ENCODE data around the gene RPS19. TPM values are rescaled to one million over a fixed set of nuclear protein-coding genes. Genes with fewer than 3 reads are reported as not detected.
A peak's percentile ranks its signal among the peaks of the same experiment; 100 is the strongest.

RPS19 gene
- polyA plus RNA-seq, 2 of the 4 experiments (the other 2 are of a cell fraction): 3,564 to 7,778 TPM

DNA sequence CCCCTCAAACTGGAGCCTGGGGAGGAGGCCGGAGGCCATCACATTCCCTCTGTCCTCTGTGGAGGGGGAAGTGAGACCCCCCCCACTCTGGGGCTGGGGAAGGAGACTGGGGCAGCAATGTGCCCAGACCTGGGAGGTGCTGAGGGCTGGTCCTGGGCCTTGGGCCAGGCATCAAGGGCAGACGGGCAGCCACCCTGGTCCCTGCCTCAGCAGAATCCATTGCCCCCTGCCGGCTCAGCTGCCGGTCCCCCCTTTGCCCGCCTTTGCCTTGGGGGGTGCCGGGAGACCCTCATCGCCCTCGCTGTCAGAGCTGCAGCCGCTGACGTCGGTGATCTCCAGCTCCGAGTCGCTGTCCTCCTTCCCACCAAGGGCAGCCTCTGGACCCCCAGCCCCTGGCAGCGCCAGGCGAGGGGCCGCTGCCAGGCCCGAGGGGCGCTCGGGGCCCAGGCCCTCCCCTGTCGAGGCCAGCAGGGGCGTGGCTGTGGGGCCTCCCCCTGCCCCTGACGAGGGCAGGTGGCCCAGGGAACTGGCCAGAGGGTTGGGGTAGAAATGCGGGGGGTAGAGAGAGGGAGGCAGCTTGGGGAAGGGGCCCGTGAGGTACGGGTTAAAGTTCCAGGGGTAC, 48.0 kb downstream of the RPS19 start:
- Histone ChIP-seq H3K27ac (no peak overlapping the region), H3K4me3 (no peak overlapping the region), H3K4me1 (peaks cover 46% of the 10 kb centered on the region), H3K9me3 (no peaks in the 10 kb centered on the region), H3K4me2 (no peak overlapping the region)
- POLR2A ChIA-PET: no interaction called here
- CTCF ChIA-PET: interaction anchor here (0.6 to 4.9 kb wide), 14 partner anchors 12 to 104 kb away, joined by 3 to 28 read pairs (median 4); partner anchors contain the start of gene RABAC1
- FAIRE-seq (no peak), DNase-seq (ENCODE audit: low read depth in 1 of 2, low spot score in 1 of 2) (no peak), ATAC-seq (no peak)
- TF ChIP-seq ESRRA (IDR thresholded peaks at IDR 0.05; ENCODE audit: borderline replicate concordance, low read length) (no peak), PBX3 (IDR thresholded peaks at IDR 0.05) (no peak), EHMT2 (IDR thresholded peaks at IDR 0.05; ENCODE audit: low read depth) (no peak), BCL3 (IDR thresholded peaks at IDR 0.05) (no peak), CBX8 (IDR thresholded peaks at IDR 0.05) (no peak), FOXS1 (CRISPR knock-in tag; IDR thresholded peaks at IDR 0.05) (no peak), NR3C1 (IDR thresholded peaks at IDR 0.05) (no peak), CBX2 (IDR thresholded peaks at IDR 0.05; ENCODE audit: borderline replicate concordance, low read depth) (no peak), RFX5 (IDR thresholded peaks at IDR 0.05) (no peak), GATA3 (IDR thresholded peaks at IDR 0.05; ENCODE audit: borderline replicate concordance) (no peak), PHF8 (IDR thresholded peaks at IDR 0.05; ENCODE audit: borderline replicate concordance, low read depth) (no peak), POLR2A (IDR thresholded peaks at IDR 0.05; ENCODE audit: low read length) (no peak), SMC3 (IDR thresholded peaks at IDR 0.05) (no peak), HDAC2 (IDR thresholded peaks at IDR 0.05) (no peak), RAD21 (conservative IDR thresholded peaks at IDR 0.05 in 1 of 2, IDR thresholded peaks at IDR 0.05 in 1 of 2) (no peak), RARB (CRISPR knock-in tag; IDR thresholded peaks at IDR 0.05) (no peak), KDM1A (IDR thresholded peaks at IDR 0.05; ENCODE audit: low read depth) (no peak)
- TF ChIP-seq, protein P1, sequence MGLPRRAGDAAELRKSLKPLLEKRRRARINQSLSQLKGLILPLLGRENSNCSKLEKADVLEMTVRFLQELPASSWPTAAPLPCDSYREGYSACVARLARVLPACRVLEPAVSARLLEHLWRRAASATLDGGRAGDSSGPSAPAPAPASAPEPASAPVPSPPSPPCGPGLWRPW (IDR thresholded peaks at IDR 0.05): no peak
- 92% methylated on average over 24 of the region's 25 CpGs for WGBS (ENCODE audit: missing lambda C conversion rate)

DNA sequence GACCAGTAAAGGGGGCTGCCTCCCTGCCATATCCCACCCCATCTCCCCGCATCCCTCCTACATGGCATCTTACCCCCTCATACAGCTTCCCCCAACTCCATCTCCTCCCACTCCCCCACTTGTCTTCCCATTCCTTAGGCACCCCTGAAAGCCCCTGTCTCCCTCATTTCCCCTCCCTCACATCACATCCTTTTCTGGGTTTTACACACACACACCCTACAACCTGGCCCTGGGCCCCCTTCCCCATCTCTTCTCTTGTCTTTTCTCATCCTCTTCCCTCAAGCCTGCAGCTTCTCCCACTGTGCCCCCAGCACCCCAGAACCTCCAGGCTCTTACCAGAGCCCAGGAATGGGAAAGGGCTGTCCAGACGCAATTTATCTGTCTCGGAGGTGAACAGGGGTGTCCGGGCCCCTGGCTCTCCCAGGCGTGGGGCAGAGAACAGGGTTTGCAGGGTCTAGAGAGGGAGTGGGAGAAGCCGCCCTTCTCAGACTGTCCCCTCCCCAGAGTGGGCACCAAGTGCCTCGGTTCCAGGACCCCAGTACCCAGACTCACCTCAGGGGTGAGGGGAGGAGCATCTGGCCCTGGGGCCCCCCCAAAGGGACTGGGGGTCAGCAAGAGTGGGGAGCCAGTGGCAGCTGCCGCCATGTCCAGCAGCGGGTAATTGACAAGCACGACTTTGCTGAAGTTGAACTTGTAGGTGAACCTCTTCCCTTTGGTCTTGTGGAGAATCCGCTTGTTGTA, 48.8 kb downstream of the RPS19 start:
- Histone ChIP-seq H3K4me2 (no peak overlapping the region), H3K9me3 (no peaks in the 10 kb centered on the region), H3K4me1 (peaks cover 44% of the 10 kb centered on the region), H3K27ac (no peak overlapping the region), H3K4me3 (no peak overlapping the region)
- DNase-seq (ENCODE audit: low read depth in 1 of 2, low spot score in 1 of 2) (no peak), ATAC-seq (no peak), FAIRE-seq (no peak)
- TF ChIP-seq JUN (IDR thresholded peaks at IDR 0.05) (0 out of 5 replicates have a peak, but pooled peaks of 1 of the 2 experiments have one; percentile 8), ZFP36 (IDR thresholded peaks at IDR 0.05; ENCODE audit: borderline replicate concordance, partially characterized antibody) (no peak)
- WGBS (ENCODE audit: missing lambda C conversion rate): 92% methylated on average over 11 of the region's 11 CpGs
- ChIA-PET CTCF (interaction anchor here (1.1 to 4.9 kb wide), 14 partner anchors 7 to 49 kb away, joined by 3 to 28 read pairs (median 5); partner anchors contain the start of gene RABAC1), POLR2A (no interaction called here)

DNA sequence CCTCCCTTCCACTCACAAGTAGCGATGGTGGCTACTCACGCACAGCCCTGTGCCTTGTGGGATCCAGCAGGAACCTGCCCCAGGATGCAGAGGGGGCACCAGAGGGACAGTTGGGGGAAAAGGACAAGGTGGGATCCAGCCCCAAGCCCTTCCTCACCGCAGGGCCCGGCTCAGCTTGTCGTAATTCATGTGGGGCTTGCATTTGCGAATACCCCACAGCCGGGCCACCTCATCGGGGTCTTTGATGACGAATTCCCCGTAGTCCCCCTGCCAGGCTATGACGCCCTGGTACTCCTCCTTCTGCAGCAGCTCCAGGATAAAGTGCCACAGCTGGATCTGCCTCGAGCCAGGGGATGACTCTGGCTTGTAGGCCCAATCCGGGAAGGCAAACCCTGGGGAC, 49.7 kb downstream of the RPS19 start:
- no peak overlapping the region for H3K4me2 ChIP-seq
- POLR2A ChIA-PET: no interaction called here
- peaks cover 36% of the 10 kb centered on the region for H3K4me1 ChIP-seq
- TF ChIP-seq CTCF (IDR thresholded peaks at IDR 0.05): no peak
- no peak for TF ChIP-seq PBX3 (IDR thresholded peaks at IDR 0.05)
- no peak for TF ChIP-seq RFX5 (IDR thresholded peaks at IDR 0.05)
- TF ChIP-seq MAFK (IDR thresholded peaks at IDR 0.05; ENCODE audit: partially characterized antibody): no peak
- TF ChIP-seq REST (IDR thresholded peaks at IDR 0.05): no peak
- TF ChIP-seq JUNB (IDR thresholded peaks at IDR 0.05): no peak
- DNase-seq (ENCODE audit: low read depth in 1 of 2, low spot score in 1 of 2): no peak
- no peaks in the 10 kb centered on the region for H3K9me3 ChIP-seq
- FAIRE-seq: no peak
- H3K27ac ChIP-seq: no peak overlapping the region
- CTCF ChIA-PET: interaction anchor here (0.7 to 4.8 kb wide), 10 partner anchors 8 to 125 kb away, joined by 3 to 28 read pairs (median 3); partner anchors contain the start of gene RABAC1
- H3K4me3 ChIP-seq: no peak overlapping the region
- 83% methylated on average over 13 of the region's 13 CpGs for WGBS (ENCODE audit: missing lambda C conversion rate)
- ATAC-seq: no peak
